Sigmoid colon (tissue), 4 donors: Measurements from ENCODE around the gene ATG4A.

Source experiments
- EP300 ChIP-seq, 4 donors: sonication (generic); formaldehyde crosslinking; IDR thresholded peaks; one replicate each; pipeline ENCODE4 v1.6.1; 2017; ENCODE audit warnings: antibody characterized with exemption in 4 of 4
- POLR2A ChIP-seq, 2 donors: fragments of 450-650 bp; IDR thresholded peaks; one replicate each; pipeline ENCODE4 v1.6.1; 2016; ENCODE audit warnings: antibody characterized with exemption in 2 of 2, mild to moderate bottlenecking in 2 of 2, moderate library complexity in 2 of 2
- POLR2AphosphoS5 ChIP-seq, 4 donors: sonication (generic); formaldehyde crosslinking; IDR thresholded peaks; one replicate each; pipeline ENCODE4 v1.6.1; 2017; ENCODE audit warnings: antibody characterized with exemption in 4 of 4
- TF ChIP-seq, protein P1 (sequence below), 4 experiments: fragments of 450-650 bp in 3 of 4; fragments of 200-600 bp in 1 of 4; IDR thresholded peaks; one replicate each; pipeline ENCODE4 v1.5.1; 2016 to 2019; ENCODE audit warnings: antibody characterized with exemption in 4 of 4, mild to moderate bottlenecking in 3 of 4, moderate library complexity in 2 of 4

DNA sequence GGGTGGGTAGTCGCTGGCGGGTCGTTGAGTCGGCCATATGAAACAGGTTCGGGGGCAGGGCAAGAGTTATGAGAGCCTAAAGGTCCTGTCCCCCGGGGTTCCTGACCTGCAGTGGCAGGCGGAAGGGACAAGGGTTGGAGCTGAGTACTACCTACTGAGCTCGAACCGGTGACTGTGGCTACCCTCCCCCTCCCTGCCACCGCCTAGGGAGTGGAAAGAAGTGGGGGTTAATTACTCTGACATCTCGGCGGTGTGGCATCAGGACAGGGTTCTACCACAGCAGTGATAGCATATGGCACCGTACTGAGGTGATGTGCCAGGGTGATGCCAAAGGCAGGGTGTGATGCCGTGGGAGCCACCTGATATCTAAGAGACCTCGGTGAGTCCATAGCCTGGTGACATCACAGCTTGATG is 307 bp downstream of the ATG4A start:
- TF ChIP-seq POLR2A (IDR thresholded peaks at IDR 0.05) (no peak), EP300 (IDR thresholded peaks at IDR 0.05) (no peak), POLR2AphosphoS5 (IDR thresholded peaks at IDR 0.05) (no peak)
- TF ChIP-seq, protein P1, sequence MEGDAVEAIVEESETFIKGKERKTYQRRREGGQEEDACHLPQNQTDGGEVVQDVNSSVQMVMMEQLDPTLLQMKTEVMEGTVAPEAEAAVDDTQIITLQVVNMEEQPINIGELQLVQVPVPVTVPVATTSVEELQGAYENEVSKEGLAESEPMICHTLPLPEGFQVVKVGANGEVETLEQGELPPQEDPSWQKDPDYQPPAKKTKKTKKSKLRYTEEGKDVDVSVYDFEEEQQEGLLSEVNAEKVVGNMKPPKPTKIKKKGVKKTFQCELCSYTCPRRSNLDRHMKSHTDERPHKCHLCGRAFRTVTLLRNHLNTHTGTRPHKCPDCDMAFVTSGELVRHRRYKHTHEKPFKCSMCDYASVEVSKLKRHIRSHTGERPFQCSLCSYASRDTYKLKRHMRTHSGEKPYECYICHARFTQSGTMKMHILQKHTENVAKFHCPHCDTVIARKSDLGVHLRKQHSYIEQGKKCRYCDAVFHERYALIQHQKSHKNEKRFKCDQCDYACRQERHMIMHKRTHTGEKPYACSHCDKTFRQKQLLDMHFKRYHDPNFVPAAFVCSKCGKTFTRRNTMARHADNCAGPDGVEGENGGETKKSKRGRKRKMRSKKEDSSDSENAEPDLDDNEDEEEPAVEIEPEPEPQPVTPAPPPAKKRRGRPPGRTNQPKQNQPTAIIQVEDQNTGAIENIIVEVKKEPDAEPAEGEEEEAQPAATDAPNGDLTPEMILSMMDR (IDR thresholded peaks at IDR 0.05) = no peak
